ENCODE data around the gene GIPR.
"Not testable (repeated sequence)": the region's sequence is repeated elsewhere in the genome, so short reads cannot be mapped to it uniquely, and the experiment has no call there.

- TF ChIP-seq CTCF (IDR thresholded peaks at IDR 0.05); POLR2AphosphoS5 (IDR thresholded peaks at IDR 0.05; ENCODE audit: low read depth, low read length); REST (IDR thresholded peaks at IDR 0.05; ENCODE audit: insufficient read depth in 1 of 2, low read depth in 2 of 2, low read length in 1 of 2); SIN3A (IDR thresholded peaks at IDR 0.05; ENCODE audit: borderline replicate concordance, insufficient read depth, low read depth, low read length): not testable (repeated sequence)
Measured at GRCh38 chr19:45685045-45685444, 17.0 kb downstream of the GIPR start.
